Activated T-cell treated with anti-CD3 and anti-CD28 coated beads, Interleukin-2, amount 50 U/mL, for 1 hour (primary cell): ENCODE results near the gene PRPH.

Experiments
- DNase-seq: peaks from one replicate; pipeline ENCODE4 v3.0.0-alpha.2; 2020

The PRPH gene

GRCh38 chr12:49347311-49348193 lies 52.6 kb downstream of the PRPH start:
- DNase-seq = peak; percentile 85
